ENCODE data around the gene ELOVL2.

DNA sequence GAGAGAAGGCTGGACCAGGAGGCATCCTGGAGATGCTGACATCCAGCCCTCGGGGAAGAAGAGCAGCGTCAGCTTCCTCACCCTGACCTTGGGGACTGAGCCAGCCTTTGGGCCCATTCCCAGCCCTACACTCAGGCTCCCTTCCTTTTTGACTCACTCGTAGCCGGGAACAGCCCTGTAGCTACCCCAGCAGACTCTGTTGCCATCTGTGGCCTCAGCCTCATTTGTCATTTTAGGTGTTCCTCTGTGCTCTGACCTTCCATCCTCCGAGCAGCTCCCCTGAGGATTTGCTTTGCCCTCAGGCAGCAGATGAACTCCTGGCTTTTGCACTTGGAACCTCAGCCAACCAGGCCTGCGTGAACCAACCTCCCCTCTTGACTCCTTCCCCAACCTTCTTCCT, 67.5 kb downstream of the ELOVL2 start:
- TF ChIP-seq EZH2phosphoT487 (conservative IDR thresholded peaks at IDR 0.05; ENCODE audit: low read length): no peak
- TF ChIP-seq, protein P1, sequence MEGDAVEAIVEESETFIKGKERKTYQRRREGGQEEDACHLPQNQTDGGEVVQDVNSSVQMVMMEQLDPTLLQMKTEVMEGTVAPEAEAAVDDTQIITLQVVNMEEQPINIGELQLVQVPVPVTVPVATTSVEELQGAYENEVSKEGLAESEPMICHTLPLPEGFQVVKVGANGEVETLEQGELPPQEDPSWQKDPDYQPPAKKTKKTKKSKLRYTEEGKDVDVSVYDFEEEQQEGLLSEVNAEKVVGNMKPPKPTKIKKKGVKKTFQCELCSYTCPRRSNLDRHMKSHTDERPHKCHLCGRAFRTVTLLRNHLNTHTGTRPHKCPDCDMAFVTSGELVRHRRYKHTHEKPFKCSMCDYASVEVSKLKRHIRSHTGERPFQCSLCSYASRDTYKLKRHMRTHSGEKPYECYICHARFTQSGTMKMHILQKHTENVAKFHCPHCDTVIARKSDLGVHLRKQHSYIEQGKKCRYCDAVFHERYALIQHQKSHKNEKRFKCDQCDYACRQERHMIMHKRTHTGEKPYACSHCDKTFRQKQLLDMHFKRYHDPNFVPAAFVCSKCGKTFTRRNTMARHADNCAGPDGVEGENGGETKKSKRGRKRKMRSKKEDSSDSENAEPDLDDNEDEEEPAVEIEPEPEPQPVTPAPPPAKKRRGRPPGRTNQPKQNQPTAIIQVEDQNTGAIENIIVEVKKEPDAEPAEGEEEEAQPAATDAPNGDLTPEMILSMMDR (IDR thresholded peaks at IDR 0.05; ENCODE audit: insufficient read depth, low read length, poor library complexity, severe bottlenecking): no peak

Measured in SU-DHL-6 (cell line).